Stimulated activated CD4-positive, alpha-beta T cell treated with anti-CD3 and anti-CD28 coated beads, Interleukin-15, amount 100 ng/mL, for 24 hours (primary cell): ENCODE results near the gene CKM.

Experiments used
- DNase-seq: peaks from one replicate; pipeline ENCODE4 v3.0.0-alpha.2; 2020

The CKM gene

GRCh38 chr19:45322744-45323281 lies at the start of gene CKM:
TSS of gene CKM (minus strand) at chr19:45322875. CDS start at chr19:45319713, 3,162 bp downstream.
- no peak for DNase-seq

GRCh38 chr19:45370410-45371204 lies 47.9 kb upstream of the CKM start, which contains the start of gene ERCC2:
TSS of gene ERCC2 (minus strand) at chr19:45370573. CDS start at chr19:45370540, 33 bp downstream.
- peak; percentile 100 for DNase-seq

GRCh38 chr19:45368737-45369340 lies 46.2 kb upstream of the CKM start:
- no peak for DNase-seq

GRCh38 chr19:45368127-45368526 lies 45.5 kb upstream of the CKM start:
- DNase-seq = no peak

GRCh38 chr19:45364696-45365095 lies 42.0 kb upstream of the CKM start:
- no peak for DNase-seq

GRCh38 chr19:45363861-45364459 lies 41.3 kb upstream of the CKM start:
- no peak for DNase-seq

- DNase-seq = no peak
Measured at GRCh38 chr19:45362291-45362690, 39.6 kb upstream of the CKM start.

GRCh38 chr19:45361608-45362007 lies 38.9 kb upstream of the CKM start:
- DNase-seq = no peak

GRCh38 chr19:45358213-45358792 lies 35.6 kb upstream of the CKM start:
- DNase-seq = no peak

- DNase-seq = no peak
Measured at GRCh38 chr19:45357445-45357783, 34.7 kb upstream of the CKM start.

GRCh38 chr19:45356760-45357444 lies 34.2 kb upstream of the CKM start:
- DNase-seq = no peak

- DNase-seq = no peak
Measured at GRCh38 chr19:45355910-45356309, 33.2 kb upstream of the CKM start.

GRCh38 chr19:45355402-45355801 lies 32.7 kb upstream of the CKM start:
- DNase-seq = no peak

GRCh38 chr19:45354241-45354842 lies 31.7 kb upstream of the CKM start:
- DNase-seq = no peak

GRCh38 chr19:45352914-45353796 lies 30.5 kb upstream of the CKM start:
- DNase-seq = no peak

GRCh38 chr19:45352471-45352870 lies 29.8 kb upstream of the CKM start:
- no peak for DNase-seq

GRCh38 chr19:45352062-45352461 lies 29.4 kb upstream of the CKM start:
- no peak for DNase-seq

GRCh38 chr19:45351401-45351952 lies 28.8 kb upstream of the CKM start:
- DNase-seq = no peak

GRCh38 chr19:45350477-45351058 lies 27.9 kb upstream of the CKM start:
- DNase-seq = no peak

GRCh38 chr19:45349430-45349941 lies 26.8 kb upstream of the CKM start:
- no peak for DNase-seq

GRCh38 chr19:45349126-45349415 lies 26.4 kb upstream of the CKM start:
- DNase-seq = no peak
